ENCODE measurements around the gene POPDC2.

DNA sequence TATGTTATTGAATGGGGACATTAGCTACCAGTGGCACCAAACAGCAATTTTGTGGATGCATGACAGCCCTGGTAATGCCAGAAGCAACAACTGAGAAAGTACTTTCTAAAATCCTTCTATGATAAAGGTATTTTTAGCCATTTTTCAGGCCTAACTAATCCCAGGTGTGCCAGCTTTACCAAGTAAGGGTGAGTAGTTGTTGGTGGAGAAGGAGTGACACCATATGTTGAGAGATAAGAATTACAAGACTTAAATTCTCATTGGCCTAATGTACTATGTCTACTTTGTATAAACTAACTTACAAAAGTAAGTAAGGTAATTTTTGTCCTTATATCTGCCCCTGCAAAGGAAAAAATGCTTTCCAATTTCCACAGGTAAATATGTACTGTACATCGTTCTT lies 20.9 kb upstream of the POPDC2 start:
- TF ChIP-seq POLR2AphosphoS5 (IDR thresholded peaks at IDR 0.05) (no peak), CTCF (IDR thresholded peaks at IDR 0.05) (peak in 3 of 4 experiments; percentile 27 to 62 (median 46))
